RCC 7860 (cell line): ENCODE data around the gene DIPK1B.
A peak's percentile ranks its signal among the peaks of the same experiment; 100 is the strongest.

Experiments used
- DNase-seq: peaks from one replicate; pipeline ENCODE4 v3.0.0-alpha.2; 2015; ENCODE audit warnings: low spot score
- FAIRE-seq: peaks from 2 replicates; lab custom pipeline; 2012; peaks lifted over from hg19 to GRCh38; lab: Jason Lieb, UNC

DIPK1B gene

GRCh38 chr9:136718345-136719194, 6.2 kb downstream of the DIPK1B start:
- no peak for DNase-seq
- FAIRE-seq = no peak

- peak; percentile 11 for DNase-seq
- no peak for FAIRE-seq
Observed at GRCh38 chr9:136719195-136719880, 7.0 kb downstream of the DIPK1B start.

DNA sequence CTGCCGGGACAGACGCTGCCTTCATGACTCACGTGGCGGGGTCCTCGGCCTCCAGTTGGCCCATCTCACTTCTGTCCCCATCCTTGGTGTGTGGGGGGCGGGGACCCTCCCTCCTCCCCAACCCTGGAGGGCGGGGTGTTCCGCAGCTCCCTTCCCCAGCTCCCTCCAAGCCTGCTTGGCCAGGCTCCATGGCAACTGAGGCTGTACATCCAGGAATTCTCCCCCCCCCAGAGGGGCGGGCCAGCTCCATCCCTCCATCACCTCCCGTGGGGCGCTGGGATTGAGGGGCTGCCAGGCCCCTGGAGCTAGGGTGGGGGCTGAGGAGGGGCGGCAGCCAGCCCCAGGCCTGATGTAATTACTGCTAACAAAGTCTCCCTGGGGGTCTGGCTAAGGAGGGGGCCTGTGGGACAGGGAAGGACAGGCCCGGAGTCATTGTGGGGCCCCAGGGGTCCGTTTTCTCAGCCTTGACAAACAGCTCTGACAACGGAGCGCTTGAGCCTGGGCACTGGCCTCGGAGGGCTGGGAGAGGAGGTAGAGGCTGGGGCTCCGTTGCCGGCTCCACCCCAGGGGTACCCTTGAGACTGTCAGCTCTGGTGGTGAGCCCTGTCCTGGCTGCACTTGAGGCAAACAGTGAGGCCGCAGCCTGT, 8.0 kb downstream of the DIPK1B start:
- FAIRE-seq (no peak), DNase-seq (peak; percentile 8)

GRCh38 chr9:136720898-136721338, 8.5 kb downstream of the DIPK1B start:
- DNase-seq = peak; percentile 5
- no peak for FAIRE-seq

DNA sequence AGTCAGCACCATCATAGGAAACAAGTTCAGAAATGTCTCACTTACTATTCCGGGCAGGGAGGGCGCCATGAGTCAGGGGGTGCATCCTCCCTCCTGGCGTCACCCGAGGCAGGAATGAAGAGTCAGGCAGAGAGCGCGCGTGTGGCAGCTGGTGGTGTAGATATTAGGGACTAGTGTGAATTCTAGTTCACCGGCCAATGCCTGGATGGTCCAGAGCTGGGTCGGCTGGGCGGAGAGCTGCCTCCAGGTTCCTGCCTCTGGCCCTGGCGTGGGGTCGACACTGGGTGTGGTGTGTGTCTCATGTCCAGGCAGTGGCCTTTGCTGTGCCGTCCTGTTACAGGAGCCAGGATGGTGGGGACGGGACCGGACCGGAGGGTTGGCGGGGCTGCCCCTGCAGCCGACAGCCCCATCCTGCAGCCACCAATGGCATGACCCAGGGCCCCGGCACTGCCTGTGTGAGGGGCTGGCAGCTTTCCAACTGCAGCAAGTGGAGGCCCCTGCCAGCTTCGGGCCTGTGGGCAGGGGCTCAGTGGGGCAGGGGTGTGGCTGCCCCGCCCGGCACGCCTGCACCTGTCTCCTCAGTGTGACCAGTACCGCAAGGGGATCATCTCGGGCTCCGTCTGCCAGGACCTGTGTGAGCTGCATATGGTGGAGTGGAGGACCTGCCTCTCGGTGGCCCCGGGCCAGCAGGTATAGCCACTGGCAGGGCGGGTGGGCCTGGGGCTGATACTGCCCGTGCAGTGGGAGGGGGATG, 9.1 kb downstream of the DIPK1B start:
- DNase-seq (peak; percentile 30), FAIRE-seq (no peak)

DNA sequence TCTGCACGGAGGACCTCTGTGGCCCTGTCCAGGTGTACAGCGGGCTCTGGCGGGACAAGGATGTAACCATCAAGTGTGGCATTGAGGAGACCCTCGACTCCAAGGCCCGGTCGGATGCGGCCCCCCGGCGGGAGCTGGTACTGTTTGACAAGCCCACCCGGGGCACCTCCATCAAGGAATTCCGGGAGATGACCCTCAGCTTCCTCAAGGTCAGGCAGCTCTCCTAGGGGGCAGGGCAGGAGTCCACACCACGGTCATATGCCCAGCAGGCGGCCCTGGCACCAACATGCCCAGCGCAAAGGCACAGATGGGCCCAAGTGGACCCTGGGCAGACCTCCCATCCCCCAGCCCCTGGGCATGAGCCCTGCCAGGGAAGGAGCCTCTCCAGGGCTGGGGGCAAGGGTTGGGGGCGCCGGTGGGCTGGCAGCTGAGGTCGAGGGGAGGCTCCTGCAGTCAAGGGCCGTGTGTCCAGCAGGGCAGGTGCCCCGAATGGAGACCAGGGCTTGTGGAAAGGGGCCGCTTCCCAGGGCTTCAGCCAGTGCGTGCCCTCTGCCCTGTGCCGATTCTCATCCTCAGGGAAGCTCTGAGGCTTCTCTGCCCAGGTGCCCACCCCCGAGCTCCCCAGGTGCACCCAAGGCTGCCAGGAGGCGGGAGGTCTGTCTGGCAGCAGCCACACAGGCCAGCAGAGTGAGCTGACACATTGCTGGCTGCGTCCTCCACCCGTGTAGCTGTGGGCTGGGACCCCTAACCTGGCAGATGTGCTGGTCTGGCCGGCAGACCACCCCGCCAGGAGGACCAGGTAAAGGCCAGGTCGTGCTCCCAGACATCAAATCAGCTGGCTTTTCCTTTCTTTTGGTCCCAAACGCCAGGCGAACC, 10.0 kb downstream of the DIPK1B start:
- no peak for DNase-seq
- FAIRE-seq = no peak

DNA sequence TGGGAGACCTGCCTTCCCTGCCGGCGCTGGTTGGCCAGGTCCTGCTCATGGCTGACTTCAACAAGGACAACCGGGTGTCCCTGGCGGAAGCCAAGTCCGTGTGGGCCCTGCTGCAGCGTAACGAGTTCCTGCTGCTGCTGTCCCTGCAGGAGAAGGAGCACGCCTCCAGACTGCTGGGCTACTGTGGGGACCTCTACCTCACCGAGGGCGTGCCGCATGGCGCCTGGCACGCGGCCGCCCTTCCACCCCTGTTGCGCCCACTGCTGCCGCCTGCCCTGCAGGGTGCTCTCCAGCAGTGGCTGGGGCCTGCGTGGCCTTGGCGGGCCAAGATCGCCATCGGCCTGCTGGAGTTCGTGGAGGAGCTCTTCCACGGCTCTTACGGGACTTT, 10.6 kb downstream of the DIPK1B start:
- no peak for FAIRE-seq
- DNase-seq = peak; percentile 11

GRCh38 chr9:136723362-136723976, 11.1 kb downstream of the DIPK1B start:
- DNase-seq = no peak

GRCh38 chr9:136723989-136724388, 11.6 kb downstream of the DIPK1B start:
- FAIRE-seq = no peak

More at GRCh38 chr9:136723362-136723976, 11.1 kb downstream of the DIPK1B start:
- no peak for FAIRE-seq

GRCh38 chr9:136724772-136725171, 12.4 kb downstream of the DIPK1B start:
- FAIRE-seq = no peak
- no peak for DNase-seq

More at GRCh38 chr9:136723989-136724388, 11.6 kb downstream of the DIPK1B start:
- no peak for DNase-seq

- peak; percentile 33 for DNase-seq
- FAIRE-seq = no peak
Observed at GRCh38 chr9:136725612-136726011, 13.2 kb downstream of the DIPK1B start.

- no peak for FAIRE-seq
- no peak for DNase-seq
Observed at GRCh38 chr9:136726118-136726517, 13.7 kb downstream of the DIPK1B start.

- DNase-seq (peak; percentile 51), FAIRE-seq (no peak)
Observed at GRCh38 chr9:136726631-136727191, 14.3 kb downstream of the DIPK1B start.

- DNase-seq (peak; percentile 75), FAIRE-seq (no peak)
Observed at GRCh38 chr9:136728080-136728547, 15.7 kb downstream of the DIPK1B start.

- FAIRE-seq (no peak), DNase-seq (peak; percentile 8)
Observed at GRCh38 chr9:136728548-136729123, 16.3 kb downstream of the DIPK1B start.

- DNase-seq (no peak), FAIRE-seq (no peak)
Observed at GRCh38 chr9:136729144-136729543, 16.8 kb downstream of the DIPK1B start.

DNA sequence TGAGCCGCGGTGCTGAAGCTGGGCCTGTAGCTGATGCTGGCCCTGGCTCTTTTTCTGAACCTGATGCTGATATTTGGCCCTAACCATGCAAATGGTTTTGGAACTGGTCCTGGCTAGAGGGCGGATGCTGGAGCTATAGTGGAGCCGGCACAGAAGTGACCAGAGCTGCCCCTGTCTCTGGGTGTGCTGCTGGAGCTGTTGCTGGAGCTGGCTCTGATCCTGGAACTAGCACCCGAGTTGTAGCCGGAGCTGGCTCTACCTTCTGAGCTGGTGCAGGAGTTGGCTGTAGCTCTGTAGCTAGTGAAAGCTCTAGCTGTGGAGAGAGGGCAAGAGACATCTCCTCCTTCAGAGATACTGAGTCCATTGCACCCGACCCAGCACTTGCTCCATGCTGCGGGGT, 17.6 kb downstream of the DIPK1B start:
- DNase-seq (no peak), FAIRE-seq (no peak)

GRCh38 chr9:136732444-136733178, 20.2 kb downstream of the DIPK1B start:
- DNase-seq (no peak), FAIRE-seq (no peak)
